GM10266 (cell line): Measurements from ENCODE around the gene MKI67.

Source experiments
- DNase-seq: peaks from one replicate; pipeline ENCODE4 v3.0.0; 2012; ENCODE audit errors: extremely low spot score
- CTCF ChIP-seq: IDR thresholded peaks from 2 replicates; pipeline ENCODE4 v1.5.1; 2012; ENCODE audit warnings: mild to moderate bottlenecking, low read depth; ENCODE audit not compliant: control insufficient read depth, insufficient read depth; ENCODE audit errors: missing control alignments

The MKI67 gene

GRCh38 chr10:128058750-128059134, 67.5 kb downstream of the MKI67 start:
- DNase-seq, result no peak
- TF ChIP-seq CTCF, result no peak

- DNase-seq, result no peak
- TF ChIP-seq CTCF, result no peak
Observed at GRCh38 chr10:128058106-128058749, 68.0 kb downstream of the MKI67 start.

GRCh38 chr10:128056303-128057050, 69.7 kb downstream of the MKI67 start:
- no peak for DNase-seq
- no peak for TF ChIP-seq CTCF

GRCh38 chr10:128055061-128055868, 71.0 kb downstream of the MKI67 start:
- no peak for DNase-seq
- no peak for TF ChIP-seq CTCF

GRCh38 chr10:128054163-128054970, 71.9 kb downstream of the MKI67 start:
- TF ChIP-seq CTCF, result no peak
- DNase-seq, result no peak

- DNase-seq, result no peak
- TF ChIP-seq CTCF, result no peak
Observed at GRCh38 chr10:128053356-128053755, 72.9 kb downstream of the MKI67 start.
